ENCODE measurements around the gene SV2C.

DNA sequence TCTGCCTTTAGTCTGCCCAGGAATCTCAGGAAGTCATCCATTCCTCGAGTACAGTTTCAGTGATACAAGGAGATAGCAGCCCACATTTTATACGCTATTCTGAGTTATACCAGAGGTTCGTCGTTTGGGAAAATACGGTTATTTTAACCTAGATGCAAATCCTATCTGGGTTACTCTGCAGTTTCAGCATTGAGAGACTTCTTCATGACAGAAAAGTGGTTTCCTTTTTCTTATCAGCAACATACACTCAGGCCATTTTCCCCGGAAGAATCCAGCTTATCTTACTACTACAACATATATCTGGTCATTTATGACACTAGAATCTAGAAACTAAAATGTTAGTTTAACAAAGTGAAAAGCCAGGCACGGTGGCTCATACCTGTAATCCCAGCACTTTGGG is 236.5 kb downstream of the SV2C start:
- no peak for TF ChIP-seq EP300 (IDR thresholded peaks at IDR 0.05)
- TF ChIP-seq, protein P1, sequence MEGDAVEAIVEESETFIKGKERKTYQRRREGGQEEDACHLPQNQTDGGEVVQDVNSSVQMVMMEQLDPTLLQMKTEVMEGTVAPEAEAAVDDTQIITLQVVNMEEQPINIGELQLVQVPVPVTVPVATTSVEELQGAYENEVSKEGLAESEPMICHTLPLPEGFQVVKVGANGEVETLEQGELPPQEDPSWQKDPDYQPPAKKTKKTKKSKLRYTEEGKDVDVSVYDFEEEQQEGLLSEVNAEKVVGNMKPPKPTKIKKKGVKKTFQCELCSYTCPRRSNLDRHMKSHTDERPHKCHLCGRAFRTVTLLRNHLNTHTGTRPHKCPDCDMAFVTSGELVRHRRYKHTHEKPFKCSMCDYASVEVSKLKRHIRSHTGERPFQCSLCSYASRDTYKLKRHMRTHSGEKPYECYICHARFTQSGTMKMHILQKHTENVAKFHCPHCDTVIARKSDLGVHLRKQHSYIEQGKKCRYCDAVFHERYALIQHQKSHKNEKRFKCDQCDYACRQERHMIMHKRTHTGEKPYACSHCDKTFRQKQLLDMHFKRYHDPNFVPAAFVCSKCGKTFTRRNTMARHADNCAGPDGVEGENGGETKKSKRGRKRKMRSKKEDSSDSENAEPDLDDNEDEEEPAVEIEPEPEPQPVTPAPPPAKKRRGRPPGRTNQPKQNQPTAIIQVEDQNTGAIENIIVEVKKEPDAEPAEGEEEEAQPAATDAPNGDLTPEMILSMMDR (IDR thresholded peaks at IDR 0.05), result no peak
- no peak for TF ChIP-seq POLR2A (IDR thresholded peaks at IDR 0.05)
